Activated naive CD4-positive, alpha-beta T cell treated with anti-CD3 and anti-CD28 coated beads for 36 hours (primary cell): ENCODE data around the gene RPP40. TPM values are rescaled to one million over a fixed set of nuclear protein-coding genes. Genes with fewer than 3 reads are reported as not detected.
"Not testable (repeated sequence)": the region's sequence is repeated elsewhere in the genome, so short reads cannot be mapped to it uniquely, and the experiment has no call there.

Experiments
- CTCF ChIA-PET: fragments of 350-600 bp; sonication (Branson Sonifier 250); formaldehyde crosslinking; loops from one replicate; lab custom pipeline; 2021; ENCODE audit warnings: antibody characterized with exemption; lab: Charles Lee
- DNase-seq: peaks from one replicate; pipeline ENCODE4 v3.0.0-alpha.2; 2020
- H3K27ac Mint-ChIP-seq: one replicate; pipeline ENCODE4 v1.8.0; 2021; ENCODE audit warnings: mild to moderate bottlenecking, mixed read lengths
- H3K27me3 Mint-ChIP-seq: one replicate; pipeline ENCODE4 v1.8.0; 2021; ENCODE audit warnings: low read depth, mixed read lengths
- H3K36me3 Mint-ChIP-seq: one replicate; pipeline ENCODE4 v1.8.0; 2021; ENCODE audit warnings: low read depth, mixed read lengths
- H3K4me1 Mint-ChIP-seq: one replicate; pipeline ENCODE4 v1.8.0; 2021; ENCODE audit warnings: low read depth, mixed read lengths
- H3K4me3 Mint-ChIP-seq: one replicate; pipeline ENCODE4 v1.8.0; 2021; ENCODE audit warnings: mild to moderate bottlenecking, moderate library complexity, mixed read lengths
- H3K9me3 Mint-ChIP-seq: one replicate; pipeline ENCODE4 v1.8.0; 2021; ENCODE audit warnings: mixed read lengths
- intact Hi-C: fragments of 100-400 bp; cut with micrococcal nuclease; formaldehyde crosslinking; loops from one replicate; pipeline ENCODE4 v1.15.1; 2023
- total RNA-seq, 2 experiments: library from RNA; stranded (reverse); gene quantifications; one replicate each; pipeline ENCODE4 v1.2.3, GENCODE V29; 2021

Gene RPP40
- total RNA-seq, 2 experiments from 2014 or later = 8.2 to 9.8 TPM

DNA sequence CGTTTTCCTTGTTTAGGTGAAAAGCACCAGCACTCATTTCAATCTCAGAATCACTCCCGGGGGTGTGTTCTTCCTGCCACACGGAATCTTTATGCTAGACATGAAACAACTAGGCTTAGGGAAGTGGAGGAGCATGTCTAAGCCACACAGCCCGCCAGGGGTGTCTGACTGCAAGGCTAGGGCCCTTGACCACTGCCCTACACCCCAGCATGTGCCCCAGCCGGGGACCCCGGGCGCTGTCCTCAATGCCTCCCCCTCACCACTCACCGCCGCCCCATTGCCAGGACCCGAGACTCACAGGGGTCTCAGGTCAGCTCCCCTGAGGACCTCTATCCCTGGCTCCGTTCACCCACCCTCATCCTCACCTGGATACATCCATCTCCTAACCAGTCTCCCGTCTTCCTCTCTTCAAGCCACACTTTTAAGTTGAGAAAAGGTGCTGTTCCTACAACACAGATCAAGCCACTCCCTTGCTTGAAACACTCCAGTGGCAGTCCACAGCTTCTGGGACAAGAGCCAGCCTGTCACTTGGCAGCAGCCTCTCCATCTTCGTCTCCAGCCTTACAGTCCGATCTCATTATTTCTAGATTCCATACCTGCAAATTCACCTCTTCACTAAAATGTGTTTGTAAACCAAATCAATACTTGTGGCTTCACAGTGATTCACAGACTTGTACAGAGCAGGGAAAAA, 29.5 kb upstream of the RPP40 start:
- CTCF ChIA-PET, H3K4me1 Mint-ChIP-seq, H3K36me3 Mint-ChIP-seq, H3K4me3 Mint-ChIP-seq, H3K9me3 Mint-ChIP-seq, H3K27me3 Mint-ChIP-seq, H3K27ac Mint-ChIP-seq, DNase-seq: not testable (repeated sequence)
- intact Hi-C loops = loop anchor here (10.0 kb wide), 1 partner anchor 749 kb away; no protein-coding TSS in a partner anchor

DNA sequence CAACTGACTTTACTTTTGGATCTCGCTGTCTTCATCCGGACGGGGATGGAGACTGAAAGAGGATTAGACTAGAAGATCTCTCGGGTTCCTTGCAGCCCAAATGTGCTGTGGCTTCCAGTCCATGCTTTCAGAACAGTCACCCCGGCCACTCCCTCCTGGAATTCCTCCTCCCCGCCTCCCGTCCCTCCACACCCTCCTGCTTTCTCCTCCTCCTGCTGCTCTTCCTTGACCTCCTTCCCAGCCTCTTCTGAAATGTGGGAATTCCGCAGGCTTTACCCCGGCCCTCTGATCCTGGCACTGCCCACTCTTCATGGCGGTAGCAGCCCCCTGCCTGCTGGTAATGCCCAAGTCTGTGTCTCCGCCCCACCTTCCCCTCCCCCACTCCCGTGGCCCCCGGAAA, 28.9 kb upstream of the RPP40 start:
- H3K27me3 Mint-ChIP-seq, H3K9me3 Mint-ChIP-seq, H3K4me3 Mint-ChIP-seq, H3K27ac Mint-ChIP-seq, CTCF ChIA-PET, H3K4me1 Mint-ChIP-seq, DNase-seq, H3K36me3 Mint-ChIP-seq: not testable (repeated sequence)
- intact Hi-C loops = loop anchor here (10.0 kb wide), 1 partner anchor 748 kb away; no protein-coding TSS in a partner anchor

DNA sequence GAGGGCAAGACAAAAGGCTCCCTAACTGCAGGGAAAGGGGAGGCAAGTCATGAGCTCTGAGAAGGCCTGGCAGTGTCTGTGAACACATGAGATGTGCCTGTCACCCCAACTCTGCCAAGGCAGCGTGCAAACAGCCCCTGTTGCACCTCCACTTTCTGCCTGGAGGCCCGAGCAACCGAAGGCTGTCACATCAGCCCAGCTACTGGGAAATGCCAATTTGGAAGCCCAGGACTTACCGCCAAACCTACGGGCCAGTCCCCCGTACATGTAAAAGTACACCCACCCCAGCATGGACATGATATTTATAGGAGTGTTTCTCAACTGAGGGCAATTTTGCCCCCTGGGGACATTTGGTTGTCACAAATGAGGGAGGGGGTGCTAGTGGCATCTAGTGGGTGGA, 27.3 kb upstream of the RPP40 start:
- CTCF ChIA-PET = interaction anchor here (1.0 to 2.2 kb wide), 5 partner anchors 8 to 229 kb away, joined by 3 to 8 read pairs (median 4); partner anchors contain the start of gene RPP40
- Mint-ChIP-seq H3K9me3 (no peaks in the 10 kb centered on the region), H3K4me3 (no peak overlapping the region), H3K27ac (no peak overlapping the region), H3K36me3 (peaks cover 4% of the 10 kb centered on the region), H3K27me3 (peaks cover 3% of the 10 kb centered on the region), H3K4me1 (peaks cover 10% of the 10 kb centered on the region)
- intact Hi-C loops = loop anchor here (10.0 kb wide), 1 partner anchor 746 kb away; no protein-coding TSS in a partner anchor
- no peak for DNase-seq

DNA sequence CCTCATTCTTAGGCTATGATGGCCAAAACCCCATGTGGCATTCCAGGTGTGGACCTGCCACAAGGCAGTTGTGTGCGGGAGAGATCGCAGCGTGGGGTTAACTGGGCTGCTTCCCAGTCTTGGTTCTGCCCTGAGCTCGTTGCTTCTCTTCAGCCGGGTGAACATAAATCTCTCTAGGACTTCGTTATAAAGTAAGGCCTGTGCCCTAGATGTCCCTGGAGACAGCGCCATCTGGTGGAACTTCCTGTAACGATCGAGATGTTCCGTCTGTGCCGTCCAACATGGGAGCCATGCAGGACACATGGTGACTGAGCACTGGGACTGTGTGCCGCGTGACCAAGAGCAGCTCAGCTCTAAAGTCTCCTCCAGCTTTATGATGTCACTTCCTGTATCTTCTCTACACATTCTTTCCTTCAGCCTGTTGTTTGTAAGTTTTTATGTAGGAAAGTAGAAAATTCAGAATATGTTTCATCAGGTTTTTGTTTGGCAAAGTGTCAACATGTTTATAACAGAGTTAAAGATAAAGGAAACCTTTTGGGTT, 26.8 kb upstream of the RPP40 start:
- peaks cover 3% of the 10 kb centered on the region for H3K27me3 Mint-ChIP-seq
- H3K27ac Mint-ChIP-seq = no peak overlapping the region
- peak; percentile 91 for DNase-seq
- CTCF ChIA-PET = interaction anchor here (0.5 to 2.2 kb wide), 6 partner anchors 9 to 228 kb away, joined by 3 to 8 read pairs (median 4); partner anchors contain the start of gene RPP40
- H3K36me3 Mint-ChIP-seq = peaks cover 4% of the 10 kb centered on the region
- H3K9me3 Mint-ChIP-seq = no peaks in the 10 kb centered on the region
- intact Hi-C loops = loop anchor here (1.0 to 10.0 kb wide), 2 partner anchors 26 to 746 kb away; partner anchors contain the start of gene RPP40
- H3K4me3 Mint-ChIP-seq = no peak overlapping the region
- H3K4me1 Mint-ChIP-seq = peaks cover 14% of the 10 kb centered on the region

DNA sequence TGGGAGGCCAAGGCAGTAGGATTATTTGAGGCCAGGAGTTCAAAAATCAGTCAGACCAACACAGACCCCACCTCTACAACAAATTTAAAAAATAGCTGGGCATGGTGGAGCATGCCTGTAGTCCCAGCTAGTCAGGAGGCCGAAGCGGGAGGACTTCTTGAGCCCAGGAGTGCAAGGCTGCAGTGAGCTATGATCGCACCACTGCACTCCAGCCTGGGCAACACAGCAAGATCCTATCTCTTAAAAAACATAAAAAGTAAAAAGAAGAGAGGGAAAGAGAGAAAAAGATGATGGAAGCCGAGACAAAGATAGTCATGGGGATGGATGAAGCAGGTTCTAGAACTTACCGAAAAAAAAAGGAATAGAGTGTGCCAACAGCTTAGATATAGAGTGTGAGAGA, 25.8 kb upstream of the RPP40 start:
- CTCF ChIA-PET = interaction anchor here (1.9 to 2.2 kb wide), 2 partner anchors 10 to 15 kb away, joined by 7 to 8 read pairs; no protein-coding TSS in a partner anchor
- H3K27me3 Mint-ChIP-seq = peaks cover 6% of the 10 kb centered on the region
- intact Hi-C loops = loop anchor here (1.0 to 10.0 kb wide), 2 partner anchors 25 to 745 kb away; partner anchors contain the start of gene RPP40
- no peak for DNase-seq
- H3K4me1 Mint-ChIP-seq = peaks cover 14% of the 10 kb centered on the region
- H3K36me3 Mint-ChIP-seq = peaks cover 4% of the 10 kb centered on the region
- H3K4me3 Mint-ChIP-seq = no peak overlapping the region
- H3K27ac Mint-ChIP-seq = no peak overlapping the region
- no peaks in the 10 kb centered on the region for H3K9me3 Mint-ChIP-seq

DNA sequence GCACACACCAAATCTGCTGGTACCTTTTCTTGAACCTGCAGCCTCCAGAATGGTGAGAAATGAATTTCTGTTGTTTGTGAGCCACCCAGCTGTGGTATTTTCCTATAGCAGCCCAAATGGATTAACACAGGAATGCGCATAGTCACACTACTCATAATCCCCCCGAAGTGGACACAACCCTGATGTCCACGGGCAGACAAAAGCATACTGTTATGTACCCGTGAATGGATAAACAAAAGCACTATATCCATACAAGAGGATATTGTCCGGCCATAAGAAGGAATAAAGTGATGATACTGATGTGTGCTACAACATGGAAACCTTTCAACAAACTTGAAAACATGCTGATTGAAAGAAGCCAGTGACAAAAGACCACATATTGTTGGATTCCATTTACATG, 25.1 kb upstream of the RPP40 start:
- H3K27me3 Mint-ChIP-seq = peaks cover 6% of the 10 kb centered on the region
- CTCF ChIA-PET = no interaction called here
- H3K4me3 Mint-ChIP-seq = no peak overlapping the region
- H3K4me1 Mint-ChIP-seq = peaks cover 14% of the 10 kb centered on the region
- no peak for DNase-seq
- intact Hi-C loops = no loop called here
- H3K9me3 Mint-ChIP-seq = no peaks in the 10 kb centered on the region
- peaks cover 4% of the 10 kb centered on the region for H3K36me3 Mint-ChIP-seq
- no peak overlapping the region for H3K27ac Mint-ChIP-seq

DNA sequence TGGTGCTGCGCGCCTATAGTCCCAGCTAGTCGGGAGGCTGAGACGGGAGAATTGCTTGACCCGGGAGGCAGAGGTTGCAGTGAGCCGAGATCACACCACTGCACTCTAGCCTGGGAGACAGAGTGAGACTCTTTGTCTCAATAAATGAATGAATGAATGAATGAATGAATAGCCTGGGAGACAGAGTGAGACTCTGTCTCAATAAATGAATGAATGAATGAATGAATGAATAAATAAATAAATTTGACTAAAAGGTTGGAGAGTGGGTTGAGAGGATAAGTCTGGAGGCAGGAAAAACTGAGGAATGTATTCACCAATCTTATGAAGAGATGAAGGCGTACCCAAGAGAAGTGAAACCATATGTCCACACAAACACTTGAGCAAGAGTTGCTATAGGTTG, 24.5 kb upstream of the RPP40 start:
- intact Hi-C loops = no loop called here
- no peaks in the 10 kb centered on the region for H3K9me3 Mint-ChIP-seq
- CTCF ChIA-PET = no interaction called here
- no peak for DNase-seq
- H3K27me3 Mint-ChIP-seq = peaks cover 6% of the 10 kb centered on the region
- peaks cover 4% of the 10 kb centered on the region for H3K36me3 Mint-ChIP-seq
- H3K4me1 Mint-ChIP-seq = peaks cover 14% of the 10 kb centered on the region
- no peak overlapping the region for H3K4me3 Mint-ChIP-seq
- no peak overlapping the region for H3K27ac Mint-ChIP-seq

DNA sequence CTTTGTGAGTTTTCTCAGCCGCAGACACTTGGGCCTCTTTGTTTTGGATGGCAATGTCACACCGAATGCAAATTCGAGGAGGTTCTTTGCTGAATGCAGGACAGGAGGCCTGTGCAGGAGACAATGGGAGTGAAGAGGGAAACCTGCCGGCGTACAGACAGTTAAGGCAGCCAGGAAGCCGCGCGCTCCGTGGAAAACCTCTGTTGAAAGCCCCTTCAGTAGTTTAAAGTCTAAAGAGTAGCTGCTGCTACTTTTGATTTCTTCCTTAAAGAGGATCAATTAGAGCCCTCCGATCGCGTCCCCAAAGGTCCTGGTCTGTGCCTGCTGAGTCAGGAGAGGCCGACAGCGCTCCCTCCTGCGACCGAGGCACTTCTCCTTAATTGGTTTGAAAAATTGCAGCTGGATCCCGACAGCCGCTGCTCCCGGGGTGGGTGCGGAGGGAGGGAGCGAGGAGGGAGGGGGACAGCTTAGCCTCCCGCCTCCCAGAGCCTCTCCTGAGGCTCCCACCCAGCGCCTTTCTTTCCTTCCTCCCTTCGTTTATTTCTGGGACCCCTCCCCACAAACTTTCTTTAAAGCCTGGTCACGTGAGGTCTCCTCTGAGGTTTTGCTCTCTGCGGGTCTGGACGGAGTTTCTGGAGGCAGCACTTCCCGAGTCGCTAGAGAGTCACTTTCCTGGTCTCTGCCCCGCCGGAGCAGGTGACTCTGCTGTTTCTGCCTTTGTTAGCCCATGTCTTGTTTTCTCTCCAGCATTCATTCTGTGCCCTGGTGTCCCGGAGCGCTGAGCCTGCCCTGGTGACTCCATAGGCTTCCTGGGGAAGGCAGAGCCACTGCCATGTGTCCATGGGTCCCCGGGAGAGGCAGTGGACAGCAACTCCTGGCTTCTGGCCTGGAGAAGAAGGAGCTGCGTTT, 22.3 kb upstream of the RPP40 start:
- H3K9me3 Mint-ChIP-seq = no peaks in the 10 kb centered on the region
- intact Hi-C loops = no loop called here
- H3K4me3 Mint-ChIP-seq = peak overlapping the region; percentile 62
- no peak overlapping the region for H3K27ac Mint-ChIP-seq
- peak; percentile 15 for DNase-seq
- peaks cover 6% of the 10 kb centered on the region for H3K27me3 Mint-ChIP-seq
- H3K36me3 Mint-ChIP-seq = peaks cover 9% of the 10 kb centered on the region
- peaks cover 14% of the 10 kb centered on the region for H3K4me1 Mint-ChIP-seq
- CTCF ChIA-PET = interaction anchor here (1.4 kb wide), 1 partner anchor 11 kb away, joined by 3 read pairs; no protein-coding TSS in a partner anchor

DNA sequence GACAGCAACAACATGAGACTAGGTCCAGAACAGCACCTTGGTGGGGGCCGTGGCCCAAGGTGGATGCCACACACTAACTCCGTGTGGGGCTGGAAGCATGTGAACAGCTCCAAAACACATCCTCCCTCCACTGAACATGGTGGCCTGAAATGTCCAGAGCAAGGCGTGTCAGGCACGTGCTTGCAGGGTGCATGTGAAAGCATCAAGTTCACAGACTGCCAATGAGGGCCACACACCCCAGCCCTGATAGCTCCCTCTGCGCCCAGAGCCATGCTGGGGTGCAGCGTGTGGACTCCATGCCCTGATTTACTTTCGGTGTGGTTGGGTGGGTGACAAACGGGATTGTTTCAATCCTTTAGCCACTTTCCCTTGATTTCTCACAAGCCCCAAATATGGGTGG, 20.1 kb upstream of the RPP40 start:
- Mint-ChIP-seq H3K36me3 (peaks cover 11% of the 10 kb centered on the region), H3K9me3 (peaks cover 3% of the 10 kb centered on the region), H3K27me3 (peaks cover 6% of the 10 kb centered on the region), H3K27ac (no peak overlapping the region), H3K4me3 (no peak overlapping the region), H3K4me1 (peaks cover 9% of the 10 kb centered on the region)
- DNase-seq = no peak
- CTCF ChIA-PET = no interaction called here
- intact Hi-C loops = no loop called here

DNA sequence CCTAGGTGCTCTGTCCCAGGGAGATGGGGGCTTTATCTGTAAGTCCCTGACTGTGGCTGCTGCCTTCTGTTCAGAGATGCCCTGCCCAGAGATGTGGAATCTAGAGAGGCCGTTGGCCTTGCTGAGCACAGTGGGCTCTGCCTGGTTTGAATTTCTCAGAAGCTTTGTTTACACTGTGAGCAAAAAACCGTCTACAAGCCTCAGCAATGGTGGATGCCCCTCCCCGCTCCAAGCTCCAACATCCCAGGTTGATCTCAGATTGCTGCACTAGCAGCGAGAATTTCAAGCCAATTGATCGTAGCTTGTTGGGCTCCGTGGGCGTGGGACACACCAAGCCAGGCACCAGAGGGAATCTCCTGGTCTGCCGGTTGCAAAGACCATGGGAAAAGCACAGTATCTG, 16.3 kb upstream of the RPP40 start:
- DNase-seq = no peak
- Mint-ChIP-seq H3K27me3 (peaks cover 2% of the 10 kb centered on the region), H3K4me1 (no peaks in the 10 kb centered on the region), H3K27ac (no peak overlapping the region), H3K9me3 (peaks cover 19% of the 10 kb centered on the region), H3K36me3 (peaks cover 26% of the 10 kb centered on the region), H3K4me3 (no peak overlapping the region)
- CTCF ChIA-PET = no interaction called here
- intact Hi-C loops = no loop called here

DNA sequence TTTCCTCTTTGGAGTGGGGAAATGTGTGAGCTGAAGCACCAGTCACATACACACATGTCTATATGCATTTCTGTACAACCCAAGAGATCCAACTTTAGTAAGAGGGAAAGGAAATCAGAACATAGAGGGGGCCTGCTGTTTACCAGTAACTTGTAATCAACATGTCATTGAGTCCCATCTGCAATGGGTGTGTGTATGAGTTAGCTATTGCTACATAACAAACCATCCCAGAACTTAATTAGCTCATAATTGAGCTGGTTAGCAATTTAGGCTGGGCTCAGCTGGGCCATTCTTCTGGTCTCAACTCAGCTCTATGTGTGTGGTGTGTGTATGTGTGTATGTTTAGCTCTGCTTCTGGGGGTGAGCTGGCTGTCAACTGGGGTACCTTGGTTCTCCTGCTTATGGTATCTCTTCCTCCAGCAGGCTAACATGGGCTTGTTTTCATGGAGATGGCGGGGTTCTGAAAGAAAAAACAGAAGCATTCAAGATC, 10.3 kb upstream of the RPP40 start:
- H3K27ac Mint-ChIP-seq = no peak overlapping the region
- peaks cover 21% of the 10 kb centered on the region for H3K9me3 Mint-ChIP-seq
- H3K4me1 Mint-ChIP-seq = no peaks in the 10 kb centered on the region
- no peaks in the 10 kb centered on the region for H3K27me3 Mint-ChIP-seq
- H3K36me3 Mint-ChIP-seq = peaks cover 22% of the 10 kb centered on the region
- no peak overlapping the region for H3K4me3 Mint-ChIP-seq
- DNase-seq = no peak
- CTCF ChIA-PET = interaction anchor here (1.7 kb wide), 1 partner anchor 16 kb away, joined by 7 read pairs; no protein-coding TSS in a partner anchor
- intact Hi-C loops = no loop called here

DNA sequence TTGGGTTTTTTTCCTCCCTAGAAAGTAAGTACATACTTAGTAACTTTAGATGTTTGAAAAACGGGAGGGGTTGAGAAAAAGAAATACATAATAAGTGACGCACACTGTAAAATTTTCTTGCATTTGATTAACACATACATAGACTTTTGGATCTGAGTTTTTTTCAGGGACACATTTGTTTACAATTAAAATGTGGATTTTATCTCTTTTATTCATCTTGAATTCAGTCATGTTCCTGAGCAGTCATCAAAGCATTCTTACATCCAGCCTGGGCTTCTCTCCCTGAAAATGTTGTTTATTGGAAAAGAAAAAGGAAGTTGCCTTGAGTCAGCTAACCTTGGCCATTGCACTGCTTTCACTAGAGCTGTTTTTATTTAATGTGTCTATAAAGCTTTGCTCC, 8.7 kb upstream of the RPP40 start:
- H3K36me3 Mint-ChIP-seq = peaks cover 15% of the 10 kb centered on the region
- intact Hi-C loops = no loop called here
- no peaks in the 10 kb centered on the region for H3K27me3 Mint-ChIP-seq
- CTCF ChIA-PET = interaction anchor here (0.5 kb wide), 1 partner anchor 201 kb away, joined by 3 read pairs; no protein-coding TSS in a partner anchor
- no peak overlapping the region for H3K4me3 Mint-ChIP-seq
- no peak overlapping the region for H3K27ac Mint-ChIP-seq
- no peak for DNase-seq
- peaks cover 10% of the 10 kb centered on the region for H3K9me3 Mint-ChIP-seq
- no peaks in the 10 kb centered on the region for H3K4me1 Mint-ChIP-seq
